ENCODE results near the gene CD300LD.

Gene CD300LD

GRCh38 chr17:74607221-74607620 is 15.1 kb upstream of the CD300LD start:
- no peak overlapping the region for H3K4me3 ChIP-seq (replicated peaks; ENCODE audit: insufficient read depth, low read length)
- DNase-seq (ENCODE audit: low read depth in 1 of 2, low spot score in 1 of 2) = no peak
- H3K27ac ChIP-seq (replicated peaks) = no peak overlapping the region
- TF ChIP-seq POLR2AphosphoS5 (IDR thresholded peaks at IDR 0.05; ENCODE audit: low read depth) (no peak), SPI1 (IDR thresholded peaks at IDR 0.05; ENCODE audit: borderline replicate concordance, low read depth) (peak; percentile 77)
- H3K27me3 ChIP-seq (ENCODE audit: insufficient read depth, poor library complexity, severe bottlenecking) = peaks cover 6% of the 10 kb centered on the region

DNA sequence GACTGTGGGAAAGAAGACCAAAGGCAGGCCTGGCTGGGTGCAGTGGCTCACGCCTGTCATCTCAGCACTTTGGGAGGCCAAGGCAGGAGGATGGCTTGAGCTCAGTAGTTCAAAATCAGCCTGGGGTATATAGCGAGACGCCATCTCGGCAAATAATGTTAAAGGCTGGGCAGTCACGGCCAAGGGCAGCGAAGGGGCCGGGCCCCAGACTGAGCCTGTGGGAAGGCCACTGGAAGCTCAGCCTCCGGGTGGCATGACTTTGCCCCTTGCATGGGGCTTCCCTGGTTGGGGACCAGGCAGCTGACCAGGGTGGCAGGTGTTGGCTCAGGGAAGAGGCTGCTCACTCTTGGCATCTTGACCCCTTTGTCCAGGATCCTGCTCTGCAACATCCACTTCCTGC is 14.0 kb upstream of the CD300LD start:
- no peak for DNase-seq (ENCODE audit: low read depth in 1 of 2, low spot score in 1 of 2)
- H3K4me3 ChIP-seq (replicated peaks; ENCODE audit: insufficient read depth, low read length) = no peak overlapping the region
- TF ChIP-seq POLR2AphosphoS5 (IDR thresholded peaks at IDR 0.05; ENCODE audit: low read depth) = no peak
- no peak for TF ChIP-seq REST (IDR thresholded peaks at IDR 0.05; ENCODE audit: insufficient replicate concordance, low read depth)
- TF ChIP-seq CTCF (IDR thresholded peaks at IDR 0.05; ENCODE audit: insufficient read depth, low read length) = no peak
- no peak for TF ChIP-seq GABPA (IDR thresholded peaks at IDR 0.05; ENCODE audit: low read depth)
- no peak for TF ChIP-seq SPI1 (IDR thresholded peaks at IDR 0.05; ENCODE audit: borderline replicate concordance, low read depth)
- peaks cover 6% of the 10 kb centered on the region for H3K27me3 ChIP-seq (ENCODE audit: insufficient read depth, poor library complexity, severe bottlenecking)
- H3K27ac ChIP-seq (replicated peaks) = no peak overlapping the region

- Histone ChIP-seq H3K4me3 (replicated peaks; ENCODE audit: insufficient read depth, low read length) (no peak overlapping the region), H3K27ac (replicated peaks) (no peak overlapping the region), H3K27me3 (ENCODE audit: insufficient read depth, poor library complexity, severe bottlenecking) (peaks cover 6% of the 10 kb centered on the region)
- DNase-seq (ENCODE audit: low read depth in 1 of 2, low spot score in 1 of 2) = no peak
- TF ChIP-seq GABPA (IDR thresholded peaks at IDR 0.05; ENCODE audit: low read depth) (no peak), REST (IDR thresholded peaks at IDR 0.05; ENCODE audit: insufficient replicate concordance, low read depth) (no peak), POLR2AphosphoS5 (IDR thresholded peaks at IDR 0.05; ENCODE audit: low read depth) (no peak), SPI1 (IDR thresholded peaks at IDR 0.05; ENCODE audit: borderline replicate concordance, low read depth) (no peak)
Measured at GRCh38 chr17:74605361-74605760, 13.3 kb upstream of the CD300LD start.

- Histone ChIP-seq H3K27me3 (ENCODE audit: insufficient read depth, poor library complexity, severe bottlenecking) (no peaks in the 10 kb centered on the region), H3K27ac (replicated peaks) (no peak overlapping the region), H3K4me3 (replicated peaks; ENCODE audit: insufficient read depth, low read length) (no peak overlapping the region)
- no peak for DNase-seq (ENCODE audit: low read depth in 1 of 2, low spot score in 1 of 2)
- TF ChIP-seq GABPA (IDR thresholded peaks at IDR 0.05; ENCODE audit: low read depth) (no peak), SPI1 (IDR thresholded peaks at IDR 0.05; ENCODE audit: borderline replicate concordance, low read depth) (no peak), REST (IDR thresholded peaks at IDR 0.05; ENCODE audit: insufficient replicate concordance, low read depth) (no peak)
Measured at GRCh38 chr17:74604761-74605160, 12.7 kb upstream of the CD300LD start.

DNA sequence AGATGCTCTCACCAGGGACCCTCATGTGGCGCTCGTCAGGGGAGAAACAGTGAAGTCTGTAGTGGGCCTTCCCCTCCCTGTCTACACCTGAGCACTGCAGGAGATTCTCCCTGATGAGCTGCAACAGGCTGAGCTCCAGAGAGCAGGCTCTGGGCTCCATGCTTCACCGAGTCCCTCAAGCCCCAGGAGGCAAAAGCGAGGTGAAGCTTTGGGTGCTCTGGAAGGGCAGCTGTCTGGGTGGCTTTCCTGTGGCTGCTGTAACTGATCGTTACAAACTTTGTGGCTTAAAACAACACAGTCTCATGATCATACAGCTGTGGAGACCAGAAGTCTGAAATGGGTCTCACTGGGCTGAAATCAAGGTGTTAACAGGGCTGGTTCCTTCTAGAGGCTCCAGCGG is 12.1 kb upstream of the CD300LD start:
- TF ChIP-seq REST (IDR thresholded peaks at IDR 0.05; ENCODE audit: insufficient replicate concordance, low read depth) (no peak), CTCF (IDR thresholded peaks at IDR 0.05; ENCODE audit: insufficient read depth, low read length) (no peak), GABPA (IDR thresholded peaks at IDR 0.05; ENCODE audit: low read depth) (no peak), SPI1 (IDR thresholded peaks at IDR 0.05; ENCODE audit: borderline replicate concordance, low read depth) (no peak), POLR2AphosphoS5 (IDR thresholded peaks at IDR 0.05; ENCODE audit: low read depth) (no peak)
- no peak overlapping the region for H3K27ac ChIP-seq (replicated peaks)
- DNase-seq (ENCODE audit: low read depth in 1 of 2, low spot score in 1 of 2) = no peak
- H3K27me3 ChIP-seq (ENCODE audit: insufficient read depth, poor library complexity, severe bottlenecking) = no peaks in the 10 kb centered on the region
- no peak overlapping the region for H3K4me3 ChIP-seq (replicated peaks; ENCODE audit: insufficient read depth, low read length)
